GM19468 (cell line): ENCODE results near the gene C6orf62.
A peak's percentile ranks its signal among the peaks of the same experiment; 100 is the strongest.
"Not testable (repeated sequence)": the region's sequence is repeated elsewhere in the genome, so short reads cannot be mapped to it uniquely, and the experiment has no call there.

Source experiments
- ATAC-seq: cut with Tn5 transposase; IDR thresholded peaks from one replicate; pipeline ENCODE4 v1.9.1; 2021; ENCODE audit warnings: mild to moderate bottlenecking, moderate library complexity, moderate number of reproducible peaks; ENCODE audit not compliant: unreplicated experiment; ENCODE audit errors: extremely low read depth

Gene C6orf62

GRCh38 chr6:24743944-24744335, 25.0 kb upstream of the C6orf62 start:
- ATAC-seq, result peak; percentile 26

GRCh38 chr6:24743265-24743943, 24.4 kb upstream of the C6orf62 start:
- peak; percentile 51 for ATAC-seq

- ATAC-seq, result no peak
Measured at GRCh38 chr6:24742216-24742738, 23.3 kb upstream of the C6orf62 start.

- no peak for ATAC-seq
Measured at GRCh38 chr6:24740861-24741260, 21.9 kb upstream of the C6orf62 start.

GRCh38 chr6:24738741-24739140, 19.8 kb upstream of the C6orf62 start:
- ATAC-seq, result no peak

- ATAC-seq, result not testable (repeated sequence)
Measured at GRCh38 chr6:24734710-24735109, 15.8 kb upstream of the C6orf62 start.

GRCh38 chr6:24734166-24734565, 15.2 kb upstream of the C6orf62 start:
- no peak for ATAC-seq

GRCh38 chr6:24731456-24732134, 12.6 kb upstream of the C6orf62 start:
- not testable (repeated sequence) for ATAC-seq

- ATAC-seq, result not testable (repeated sequence)
Measured at GRCh38 chr6:24730653-24731052, 11.7 kb upstream of the C6orf62 start.

- no peak for ATAC-seq
Measured at GRCh38 chr6:24723270-24723669, 4.3 kb upstream of the C6orf62 start.

GRCh38 chr6:24721461-24722215, 2.7 kb upstream of the C6orf62 start:
- ATAC-seq, result peak; percentile 14

GRCh38 chr6:24720604-24721460, 1.9 kb upstream of the C6orf62 start:
- ATAC-seq, result peak; percentile 81

GRCh38 chr6:24720131-24720603, 1.2 kb upstream of the C6orf62 start:
- no peak for ATAC-seq

- ATAC-seq, result no peak
Measured at GRCh38 chr6:24718449-24719124, 367 bp downstream of the C6orf62 start.

- ATAC-seq, result not testable (repeated sequence)
Measured at GRCh38 chr6:24716602-24717148, 2.3 kb downstream of the C6orf62 start.

GRCh38 chr6:24710519-24711303, 8.2 kb downstream of the C6orf62 start:
- ATAC-seq, result no peak

- ATAC-seq, result no peak
Measured at GRCh38 chr6:24709014-24709711, 9.8 kb downstream of the C6orf62 start.

GRCh38 chr6:24708612-24709011, 10.3 kb downstream of the C6orf62 start:
- no peak for ATAC-seq
